ENCODE data around the gene SPTB. TPM values are rescaled to one million over a fixed set of nuclear protein-coding genes. Genes with fewer than 3 reads are reported as not detected.

Gene SPTB
- total RNA-seq, 1 experiment from 2014 or later = 0.10 TPM

DNA sequence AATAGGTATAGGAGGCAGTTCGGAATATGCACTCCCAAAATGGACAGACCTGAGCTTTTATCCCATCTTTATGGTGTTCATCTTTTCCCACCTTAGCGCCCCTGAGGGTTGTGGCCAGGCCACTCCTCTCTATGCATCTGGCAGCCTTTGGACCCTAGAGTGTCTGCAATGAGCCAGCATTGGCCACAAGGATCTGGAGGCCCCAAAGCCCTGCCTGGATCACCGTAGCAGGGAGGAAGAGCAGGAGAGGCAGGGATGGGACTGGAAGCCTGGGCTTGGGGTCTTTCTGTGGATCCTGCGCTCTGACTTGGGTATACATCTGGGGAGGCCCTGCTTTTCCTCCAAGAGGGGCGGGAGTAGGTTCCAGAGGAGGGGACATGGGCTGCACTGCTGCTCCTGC is 123.0 kb downstream of the SPTB start:
- DNase-seq (ENCODE audit: extremely low read depth, low read depth) = no peak

DNA sequence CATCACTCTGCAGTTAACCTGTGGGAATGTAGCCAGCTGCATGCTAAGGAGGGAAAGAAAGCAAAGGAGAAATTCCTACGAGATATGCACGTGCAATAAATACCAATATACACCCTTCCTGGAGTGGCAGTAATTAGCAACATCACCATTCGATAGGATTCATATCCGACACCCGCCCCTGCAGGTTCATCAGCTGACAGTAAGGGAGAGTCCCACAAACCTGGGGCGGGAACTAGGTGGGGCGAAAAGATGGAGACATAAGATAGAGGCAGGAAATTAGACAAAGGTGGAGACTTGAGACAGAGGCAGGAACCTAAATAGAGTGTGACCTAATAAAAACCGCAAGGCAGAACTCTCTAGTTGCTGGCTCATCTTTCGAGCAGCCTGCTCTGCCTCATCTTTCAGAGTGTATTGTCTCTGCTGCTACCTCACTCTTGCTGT is 123.9 kb downstream of the SPTB start:
- DNase-seq (ENCODE audit: extremely low read depth, low read depth) = no peak

DNA sequence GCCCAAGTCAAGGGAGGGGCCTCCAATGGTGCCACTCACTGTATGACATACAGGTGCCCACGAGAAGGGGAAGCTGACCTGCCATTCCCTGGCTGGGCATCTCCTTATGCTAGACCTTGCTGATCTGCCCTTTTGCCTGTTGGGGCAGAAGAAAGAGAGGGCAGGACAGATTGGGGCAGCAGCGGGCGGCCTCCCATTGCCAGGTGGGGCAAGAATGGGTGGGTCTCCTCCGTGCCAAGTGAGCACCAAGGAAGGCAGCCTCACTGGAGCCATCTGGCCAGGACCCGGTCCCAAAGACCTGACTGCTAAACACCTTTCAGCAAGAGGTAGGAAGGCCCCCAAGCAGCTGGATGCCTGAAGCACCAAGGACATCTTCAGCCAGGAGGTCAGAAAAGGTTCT is 125.0 kb downstream of the SPTB start:
- DNase-seq (ENCODE audit: extremely low read depth, low read depth) = no peak

DNA sequence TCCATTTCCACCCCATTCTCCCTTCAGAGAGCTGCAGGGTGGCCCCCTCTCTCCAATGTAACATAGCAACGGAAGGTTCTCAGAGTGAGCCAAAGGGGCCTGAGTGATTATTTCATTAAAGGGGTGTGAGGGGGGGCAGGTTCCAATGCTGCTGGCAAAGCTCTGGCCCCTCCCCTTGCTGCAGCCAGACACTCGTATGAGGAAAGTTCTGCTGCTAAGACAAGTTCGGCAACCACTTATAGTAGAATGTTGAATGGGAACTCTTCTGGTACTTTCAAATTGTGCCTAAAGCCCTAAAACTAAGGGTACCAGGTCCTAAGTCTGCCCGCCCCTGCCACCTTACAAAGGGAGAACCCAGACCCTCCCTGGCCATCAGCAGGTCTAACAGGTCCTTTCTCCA is 125.7 kb downstream of the SPTB start:
- no peak for DNase-seq (ENCODE audit: extremely low read depth, low read depth)

DNA sequence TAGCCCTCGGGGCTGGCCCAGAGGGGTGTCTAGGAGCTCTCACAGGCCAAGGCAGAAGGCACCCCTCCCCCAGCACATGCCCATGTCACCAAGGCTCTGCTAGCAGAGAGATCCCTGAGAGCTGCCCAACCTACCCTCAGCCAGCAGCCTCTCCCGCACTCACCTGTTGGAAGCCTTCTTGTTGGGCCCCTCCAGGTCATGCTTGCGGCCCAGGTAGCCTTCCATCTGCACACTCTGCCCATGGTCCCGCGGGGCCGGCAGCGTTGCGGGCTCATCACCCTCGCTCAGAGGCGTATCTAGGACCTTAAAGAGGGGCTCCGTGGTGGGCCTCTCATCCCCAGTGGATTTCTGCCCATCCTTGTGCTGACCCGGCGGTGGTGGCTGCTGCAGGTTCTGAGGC is 126.3 kb downstream of the SPTB start:
- DNase-seq (ENCODE audit: extremely low read depth, low read depth) = no peak

DNA sequence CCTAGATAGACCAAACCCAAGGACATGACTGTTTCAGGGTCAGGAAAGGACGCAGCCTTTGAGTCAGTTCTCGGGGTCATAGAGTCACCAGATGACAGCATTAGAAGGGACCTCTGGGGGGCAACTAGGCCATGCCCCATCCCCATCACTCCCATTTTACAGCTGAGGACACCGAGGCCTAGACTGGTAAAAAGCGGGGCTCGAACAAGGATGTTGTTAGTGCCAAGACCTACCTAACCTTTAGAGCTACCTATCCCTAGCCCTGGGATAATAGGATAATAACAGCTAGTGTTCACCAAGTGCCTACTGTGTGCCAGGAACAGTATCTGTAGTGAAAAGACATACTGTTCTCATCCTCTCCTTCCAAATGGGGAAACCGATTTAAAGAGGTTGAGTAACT is 126.8 kb downstream of the SPTB start:
- no peak for DNase-seq (ENCODE audit: extremely low read depth, low read depth)

DNA sequence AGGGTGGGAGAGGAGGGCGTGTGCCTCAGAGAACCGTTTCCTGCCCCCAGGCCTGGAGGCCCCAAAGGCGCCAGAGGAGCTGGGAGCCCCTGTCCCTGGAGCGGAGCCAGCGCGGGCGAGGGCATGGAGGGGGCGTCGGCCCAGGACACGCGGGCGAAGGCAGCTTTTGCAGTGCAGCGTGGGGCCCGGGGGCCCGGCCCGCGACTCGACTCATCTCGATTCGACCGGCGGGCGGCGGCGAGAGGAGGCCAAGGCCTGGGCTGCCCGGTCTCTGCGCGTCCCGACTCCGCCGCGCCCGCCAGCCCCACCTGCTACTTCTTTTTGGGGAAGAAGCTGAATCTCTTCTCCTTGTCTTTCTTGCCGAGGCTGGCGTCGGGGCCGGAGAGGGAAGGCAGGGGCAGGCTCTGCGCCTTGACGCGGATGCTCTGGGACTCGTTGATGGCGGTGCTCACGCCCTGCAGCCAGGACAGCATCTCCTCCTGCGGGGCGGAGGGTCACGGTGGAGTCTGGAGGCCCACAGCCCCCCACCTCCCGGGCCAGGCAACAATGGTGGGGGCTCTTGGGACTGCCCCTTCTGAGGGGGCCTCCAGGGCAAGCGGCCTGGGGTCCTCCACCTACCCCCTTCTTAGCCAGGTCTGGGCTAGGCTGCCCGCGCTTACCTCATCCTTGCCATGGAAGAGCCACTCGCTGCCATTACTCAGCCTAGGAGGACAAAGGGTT is 130.6 kb downstream of the SPTB start:
- DNase-seq (ENCODE audit: extremely low read depth, low read depth) = no peak

DNA sequence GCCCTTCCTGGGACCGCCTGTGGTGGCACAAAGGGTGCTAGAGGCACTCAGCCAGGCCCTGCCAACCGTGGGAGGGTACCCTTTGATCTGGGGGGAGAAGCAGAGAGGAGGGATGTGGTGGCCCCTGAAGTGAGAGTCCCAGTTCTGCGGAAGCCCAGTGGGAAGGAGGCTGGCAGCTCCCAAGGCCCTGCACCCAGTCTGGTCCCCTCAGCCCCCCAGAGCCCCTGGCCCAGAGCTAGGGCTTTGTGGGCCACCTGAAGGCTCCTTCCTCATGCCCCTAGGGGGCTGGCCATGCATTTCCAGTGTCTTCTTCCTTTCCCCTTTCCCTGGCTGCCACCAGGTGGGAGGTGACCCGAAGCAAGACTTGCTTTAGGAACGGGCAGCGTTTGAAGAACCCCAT is 131.2 kb downstream of the SPTB start:
- DNase-seq (ENCODE audit: extremely low read depth, low read depth) = no peak

DNA sequence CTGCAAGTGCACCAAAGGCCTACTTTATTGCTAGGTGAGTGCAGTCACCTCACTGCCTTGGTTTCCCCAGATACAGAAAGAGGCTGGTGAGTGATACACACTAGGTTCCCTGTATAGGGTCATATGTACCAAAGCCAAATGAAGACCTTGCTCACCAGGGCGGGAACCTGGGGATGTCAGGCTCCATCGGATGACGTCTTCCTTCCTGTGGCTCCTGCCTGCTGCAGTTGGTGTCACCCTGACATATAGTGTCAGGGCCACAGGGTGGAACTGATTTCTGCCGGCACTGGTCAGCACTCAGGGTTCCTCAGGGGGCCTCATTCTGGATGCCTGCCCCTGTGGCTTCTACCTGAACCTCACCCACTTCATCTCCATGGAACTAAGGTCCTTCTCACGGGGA is 132.4 kb downstream of the SPTB start:
- no peak for DNase-seq (ENCODE audit: extremely low read depth, low read depth)

DNA sequence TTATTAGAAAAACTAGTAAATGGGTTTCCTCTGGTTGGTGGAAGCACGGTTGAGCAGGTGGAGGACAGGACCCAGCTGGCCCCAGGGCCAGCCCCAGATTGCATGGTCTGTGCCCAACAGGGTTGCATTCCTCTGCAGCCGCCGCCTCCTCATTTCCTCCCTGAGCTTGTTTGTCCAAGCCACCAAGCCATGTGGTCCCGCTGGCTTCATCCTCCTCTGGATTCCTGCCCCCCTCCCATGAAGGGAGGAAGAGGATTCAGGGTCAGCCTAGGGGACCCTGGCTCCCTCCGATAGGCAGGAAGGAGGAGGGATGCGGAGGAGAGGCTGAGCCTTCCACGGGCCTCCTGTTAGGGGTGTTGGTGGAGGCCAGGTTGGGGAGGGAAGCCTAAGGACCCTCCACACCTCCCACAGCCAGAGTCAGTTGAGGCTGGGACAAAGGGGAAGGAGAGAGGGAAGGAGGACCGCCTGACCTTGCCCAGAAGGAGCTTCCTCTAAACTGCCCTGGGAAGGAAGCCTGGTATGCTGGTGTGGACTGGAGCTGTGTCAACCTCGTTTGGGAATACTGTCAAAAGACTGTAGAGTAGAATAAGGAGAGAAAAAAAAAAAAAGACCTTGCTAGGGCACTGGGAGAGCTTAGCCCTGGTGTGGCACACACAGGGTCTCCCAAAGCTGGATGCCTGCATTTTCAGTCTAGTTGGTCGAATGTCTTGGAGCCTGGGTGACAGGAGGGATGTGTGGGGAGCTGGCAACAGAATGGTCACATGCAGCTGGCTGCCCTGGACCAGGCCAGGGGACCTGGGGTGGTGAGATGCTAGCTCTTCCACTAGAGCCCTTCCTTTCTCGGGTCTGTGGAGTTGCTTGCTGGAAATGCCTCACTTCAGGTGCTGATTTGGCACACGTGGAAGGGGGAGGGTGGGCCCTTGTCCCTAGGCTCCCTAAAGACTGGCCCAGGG is 133.1 kb downstream of the SPTB start:
- DNase-seq (ENCODE audit: extremely low read depth, low read depth) = no peak

DNA sequence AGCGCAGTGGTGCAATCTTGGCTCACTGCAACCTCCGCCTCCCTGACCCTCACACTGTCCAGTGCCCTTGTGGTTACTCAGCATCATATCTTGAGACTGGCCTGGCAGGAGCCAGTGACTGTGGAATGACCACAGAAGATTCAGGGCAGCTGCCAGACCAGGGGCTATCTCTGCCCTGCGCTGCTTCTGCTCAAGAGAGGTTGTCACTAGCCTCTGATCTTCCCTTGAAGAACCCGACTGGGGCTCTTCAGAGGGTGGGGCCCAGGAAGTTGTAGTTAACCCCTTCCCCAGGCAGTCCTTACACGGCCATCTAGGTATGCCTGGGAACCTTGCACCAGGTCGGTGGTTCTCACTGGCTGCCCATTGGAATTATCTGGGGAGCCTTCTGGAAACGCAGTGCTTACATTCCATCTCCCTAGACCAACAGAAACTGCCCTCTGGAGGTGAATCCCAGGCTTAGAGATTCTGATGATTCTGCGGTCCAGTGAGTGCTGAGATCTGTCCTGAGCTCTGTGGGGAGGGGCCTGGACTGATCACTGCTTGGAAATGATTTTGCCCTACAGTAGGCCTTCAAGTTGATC is 134.1 kb downstream of the SPTB start:
- no peak for DNase-seq (ENCODE audit: extremely low read depth, low read depth)

DNA sequence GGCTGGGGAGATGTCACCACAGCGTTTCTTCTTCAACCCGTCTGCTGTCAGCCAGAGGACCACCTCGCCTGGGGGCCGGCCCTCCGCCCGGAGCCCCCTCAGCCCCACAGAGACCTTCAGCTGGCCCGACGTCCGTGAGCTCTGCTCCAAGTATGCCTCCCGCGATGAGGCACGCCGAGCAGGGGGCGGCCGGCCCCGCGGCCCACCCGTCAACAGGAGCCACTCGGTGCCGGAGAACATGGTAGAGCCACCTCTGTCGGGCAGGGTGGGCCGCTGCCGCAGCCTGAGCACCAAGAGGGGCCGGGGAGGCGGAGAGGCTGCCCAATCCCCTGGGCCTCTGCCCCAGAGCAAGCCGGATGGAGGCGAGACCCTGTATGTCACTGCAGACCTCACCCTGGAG is 136.6 kb downstream of the SPTB start:
- DNase-seq (ENCODE audit: extremely low read depth, low read depth) = no peak

DNA sequence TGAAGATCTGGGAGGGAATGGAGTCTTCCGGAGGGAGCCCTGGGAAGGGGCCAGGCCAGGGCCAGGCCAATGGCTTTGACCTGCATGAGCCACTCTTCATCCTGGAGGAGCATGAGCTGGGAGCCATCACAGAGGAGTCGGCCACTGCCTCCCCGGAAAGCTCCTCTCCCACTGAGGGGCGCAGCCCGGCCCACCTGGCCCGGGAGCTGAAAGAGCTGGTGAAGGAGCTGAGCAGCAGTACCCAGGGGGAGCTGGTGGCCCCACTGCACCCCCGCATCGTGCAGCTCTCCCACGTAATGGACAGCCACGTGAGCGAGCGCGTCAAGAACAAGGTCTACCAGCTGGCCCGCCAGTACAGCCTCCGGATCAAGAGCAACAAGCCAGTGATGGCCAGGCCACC is 137.7 kb downstream of the SPTB start:
- DNase-seq (ENCODE audit: extremely low read depth, low read depth) = no peak

DNA sequence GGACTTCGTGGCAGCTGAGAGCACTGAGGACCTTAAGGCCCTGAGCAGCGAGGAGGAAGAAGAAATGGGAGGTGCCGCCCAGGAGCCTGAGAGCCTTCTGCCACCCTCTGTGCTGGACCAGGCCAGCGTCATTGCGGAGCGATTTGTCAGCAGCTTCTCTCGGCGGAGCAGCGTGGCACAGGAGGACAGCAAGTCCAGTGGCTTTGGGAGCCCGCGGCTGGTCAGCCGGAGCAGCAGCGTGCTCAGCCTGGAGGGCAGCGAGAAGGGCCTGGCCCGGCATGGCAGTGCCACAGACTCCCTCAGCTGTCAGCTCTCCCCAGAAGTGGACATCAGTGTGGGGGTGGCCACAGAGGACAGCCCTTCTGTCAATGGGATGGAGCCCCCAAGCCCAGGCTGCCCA is 138.5 kb downstream of the SPTB start:
- no peak for DNase-seq (ENCODE audit: extremely low read depth, low read depth)

DNA sequence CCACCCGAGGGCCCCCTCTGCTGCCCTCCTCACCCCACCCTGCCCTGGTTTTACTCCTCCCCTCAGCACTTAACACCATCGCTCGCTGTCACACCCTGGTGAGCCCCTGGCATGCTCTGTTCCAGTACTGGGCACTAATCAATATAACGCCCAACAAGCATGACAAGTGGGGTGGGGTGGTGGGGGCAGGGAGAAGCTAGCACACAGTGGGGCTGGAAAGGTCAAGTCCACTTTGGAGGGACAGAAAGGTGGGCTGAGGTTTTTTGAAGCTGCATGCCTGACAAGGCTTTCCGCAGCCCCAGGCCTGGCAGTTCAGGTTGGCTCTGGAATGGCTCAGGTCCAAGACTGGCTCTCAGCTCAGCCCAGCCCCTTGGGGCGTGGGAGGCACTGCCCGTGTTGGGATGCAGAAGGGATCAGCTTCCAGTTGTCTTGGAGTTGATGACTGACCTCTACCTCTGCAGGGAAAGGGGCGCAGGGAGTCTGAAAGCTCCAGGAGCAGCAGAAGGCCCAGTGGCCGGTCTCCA is 141.4 kb downstream of the SPTB start:
- no peak for DNase-seq (ENCODE audit: extremely low read depth, low read depth)

DNA sequence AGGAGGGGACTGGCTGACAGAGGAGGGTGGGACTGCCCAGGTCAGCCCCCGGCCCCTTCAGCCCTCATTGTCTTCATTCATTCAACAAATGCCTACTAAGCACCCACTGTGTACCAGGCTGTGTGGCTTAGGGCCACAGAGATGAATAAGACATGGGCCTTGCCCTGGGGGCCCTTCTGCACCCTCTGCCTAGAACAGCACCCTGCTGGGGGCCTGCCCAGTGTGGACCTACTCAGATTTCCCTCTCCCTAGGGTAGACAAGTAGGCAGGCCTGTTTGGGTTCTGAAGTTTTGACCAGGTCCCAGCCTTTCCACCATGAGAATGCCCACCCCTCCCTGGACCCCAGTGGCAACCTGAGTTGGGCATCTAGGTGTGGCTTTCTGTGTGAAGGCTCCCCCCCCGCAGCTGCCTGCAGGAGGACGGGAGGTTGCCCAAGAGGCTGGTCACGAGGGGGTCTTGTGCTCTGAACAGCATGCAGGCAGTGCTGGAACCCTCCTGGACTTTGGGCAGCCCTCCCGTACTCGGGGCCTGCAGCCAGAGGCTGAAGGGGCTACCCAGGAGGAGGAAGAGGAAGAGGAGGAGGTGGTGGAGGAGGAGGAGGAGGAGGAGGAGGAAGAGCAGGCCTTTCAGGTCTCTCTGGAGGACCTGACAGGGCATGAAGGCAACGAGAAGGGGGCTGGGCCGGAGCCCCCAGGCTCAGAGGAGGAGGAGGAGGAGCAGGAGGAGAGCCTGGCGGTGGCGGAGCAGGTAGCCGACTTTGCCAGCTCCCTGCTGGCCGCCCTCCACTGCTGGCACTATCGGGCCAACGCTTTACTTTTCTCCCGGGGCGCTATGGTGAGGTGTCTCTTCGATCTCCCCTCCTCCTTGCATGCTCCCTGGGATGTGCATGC is 142.1 kb downstream of the SPTB start:
- DNase-seq (ENCODE audit: extremely low read depth, low read depth) = no peak

DNA sequence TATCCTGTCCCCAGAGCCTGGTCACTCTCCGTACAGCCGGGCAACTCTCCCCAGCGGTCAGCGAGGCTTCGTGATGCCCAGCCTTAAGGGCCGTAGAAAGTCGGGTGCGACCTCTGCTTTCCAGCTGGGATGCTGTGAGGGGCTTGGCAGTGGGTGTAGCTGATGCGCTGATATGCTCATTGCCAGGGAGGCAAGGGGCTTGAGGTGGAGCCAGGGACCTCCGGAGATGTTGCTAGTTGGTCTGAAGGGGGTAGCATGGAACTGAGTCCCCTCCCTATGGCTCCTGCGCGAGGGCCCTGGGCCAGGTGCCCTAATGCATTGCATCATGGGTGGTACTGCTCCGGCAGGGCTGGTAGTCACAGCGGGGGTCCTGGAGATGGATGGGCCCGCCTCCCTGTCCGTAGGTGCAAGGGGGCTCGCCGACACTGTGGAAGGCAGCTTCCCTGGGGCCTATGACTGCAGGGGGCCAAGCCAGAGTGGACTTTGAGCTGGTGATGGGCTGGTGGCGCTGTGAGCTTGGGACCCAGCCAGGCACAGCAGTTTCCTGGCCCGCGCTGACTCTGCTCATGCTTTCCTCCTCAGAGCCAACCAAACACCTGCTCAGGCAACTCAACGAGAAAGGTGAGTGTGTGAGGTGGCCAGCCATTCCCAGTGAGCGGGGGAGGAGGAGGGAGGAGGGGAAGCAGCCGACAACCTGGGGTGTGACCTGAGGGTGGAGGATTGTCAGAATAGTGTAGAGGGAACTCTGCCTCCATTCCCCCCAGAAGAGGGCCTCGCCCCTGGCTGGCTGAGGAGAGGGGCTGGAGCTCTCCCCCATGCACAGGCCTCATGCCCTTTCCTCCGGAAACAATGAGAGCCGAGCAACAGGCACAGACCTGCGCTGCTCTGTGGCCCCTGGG is 143.2 kb downstream of the SPTB start:
- DNase-seq (ENCODE audit: extremely low read depth, low read depth) = no peak

DNA sequence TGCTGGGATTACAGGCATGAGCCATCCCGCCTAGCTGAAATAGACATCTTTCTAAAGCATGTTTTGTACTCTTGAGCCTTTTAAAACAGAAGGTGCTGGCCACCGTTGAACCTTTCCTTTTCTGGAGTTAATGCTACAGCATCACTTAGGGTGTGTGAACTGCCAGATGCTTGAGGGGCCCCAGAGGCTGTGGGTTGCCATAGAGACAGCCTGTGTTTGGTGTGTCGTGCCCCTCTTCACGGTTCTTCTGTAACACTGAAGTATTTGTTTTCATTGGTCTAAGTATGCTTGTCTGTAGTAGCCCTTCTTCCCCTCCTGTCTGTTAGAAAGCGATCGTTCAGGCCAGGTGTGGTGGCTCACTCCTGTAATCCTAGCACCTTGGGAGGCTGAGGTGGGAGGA is 144.7 kb downstream of the SPTB start:
- DNase-seq (ENCODE audit: extremely low read depth, low read depth) = no peak

DNA sequence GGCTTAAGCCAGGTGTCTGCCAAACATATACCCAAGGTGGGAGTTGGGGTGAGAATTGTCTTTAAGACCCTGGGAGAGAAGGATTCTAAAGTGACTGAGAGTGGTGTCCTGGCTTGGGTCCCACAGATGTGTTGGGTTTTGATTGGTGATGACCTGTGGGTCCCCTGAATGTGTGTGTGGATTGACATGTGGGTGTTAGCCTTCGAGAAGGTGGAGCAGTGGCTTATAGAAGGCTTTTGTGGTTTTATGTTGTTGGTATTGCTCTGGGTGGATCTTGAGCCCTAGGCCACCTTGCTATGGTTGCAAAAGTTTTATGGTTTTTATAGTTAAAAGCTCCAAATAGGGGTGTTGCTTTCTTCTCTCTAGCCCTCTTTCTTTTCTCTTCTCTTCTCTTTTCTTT is 145.8 kb downstream of the SPTB start:
- no peak for DNase-seq (ENCODE audit: extremely low read depth, low read depth)
